ENCODE measurements around the gene MRGPRD.

Gene MRGPRD

DNA sequence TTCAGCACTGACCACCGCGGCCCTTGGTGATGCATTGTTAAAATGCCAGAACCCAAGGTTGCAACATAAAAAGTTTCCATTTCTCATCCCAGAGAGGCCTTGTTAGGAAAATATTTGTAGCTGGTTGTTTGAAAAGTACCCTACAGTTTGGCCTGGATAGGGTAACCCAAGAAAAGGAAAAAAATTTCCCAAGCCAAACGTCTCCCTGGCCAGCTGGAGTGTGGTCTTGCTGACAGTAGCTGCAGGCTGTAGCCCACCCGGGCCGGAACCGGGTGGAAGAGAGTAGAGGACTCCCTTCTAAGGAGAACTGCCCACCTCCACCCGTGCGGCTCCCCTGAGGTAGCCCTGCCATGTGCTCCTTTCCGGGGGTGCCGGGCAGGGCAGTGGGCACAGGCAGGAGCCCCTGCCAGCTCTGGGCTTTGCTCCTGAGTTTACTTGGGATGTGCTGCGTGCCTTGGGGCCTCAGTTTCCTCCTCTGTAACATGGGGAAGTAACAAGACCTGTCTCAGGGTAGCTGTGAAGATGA is 38.6 kb downstream of the MRGPRD start:
- TF ChIP-seq, protein P1, sequence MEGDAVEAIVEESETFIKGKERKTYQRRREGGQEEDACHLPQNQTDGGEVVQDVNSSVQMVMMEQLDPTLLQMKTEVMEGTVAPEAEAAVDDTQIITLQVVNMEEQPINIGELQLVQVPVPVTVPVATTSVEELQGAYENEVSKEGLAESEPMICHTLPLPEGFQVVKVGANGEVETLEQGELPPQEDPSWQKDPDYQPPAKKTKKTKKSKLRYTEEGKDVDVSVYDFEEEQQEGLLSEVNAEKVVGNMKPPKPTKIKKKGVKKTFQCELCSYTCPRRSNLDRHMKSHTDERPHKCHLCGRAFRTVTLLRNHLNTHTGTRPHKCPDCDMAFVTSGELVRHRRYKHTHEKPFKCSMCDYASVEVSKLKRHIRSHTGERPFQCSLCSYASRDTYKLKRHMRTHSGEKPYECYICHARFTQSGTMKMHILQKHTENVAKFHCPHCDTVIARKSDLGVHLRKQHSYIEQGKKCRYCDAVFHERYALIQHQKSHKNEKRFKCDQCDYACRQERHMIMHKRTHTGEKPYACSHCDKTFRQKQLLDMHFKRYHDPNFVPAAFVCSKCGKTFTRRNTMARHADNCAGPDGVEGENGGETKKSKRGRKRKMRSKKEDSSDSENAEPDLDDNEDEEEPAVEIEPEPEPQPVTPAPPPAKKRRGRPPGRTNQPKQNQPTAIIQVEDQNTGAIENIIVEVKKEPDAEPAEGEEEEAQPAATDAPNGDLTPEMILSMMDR (conservative IDR thresholded peaks at IDR 0.05; ENCODE audit: low read depth, low read length), result no peak
- no peak for DNase-seq (ENCODE audit: low read depth)
- H3K4me3 ChIP-seq (ENCODE audit: low read depth, low read length), result no peak overlapping the region

DNA sequence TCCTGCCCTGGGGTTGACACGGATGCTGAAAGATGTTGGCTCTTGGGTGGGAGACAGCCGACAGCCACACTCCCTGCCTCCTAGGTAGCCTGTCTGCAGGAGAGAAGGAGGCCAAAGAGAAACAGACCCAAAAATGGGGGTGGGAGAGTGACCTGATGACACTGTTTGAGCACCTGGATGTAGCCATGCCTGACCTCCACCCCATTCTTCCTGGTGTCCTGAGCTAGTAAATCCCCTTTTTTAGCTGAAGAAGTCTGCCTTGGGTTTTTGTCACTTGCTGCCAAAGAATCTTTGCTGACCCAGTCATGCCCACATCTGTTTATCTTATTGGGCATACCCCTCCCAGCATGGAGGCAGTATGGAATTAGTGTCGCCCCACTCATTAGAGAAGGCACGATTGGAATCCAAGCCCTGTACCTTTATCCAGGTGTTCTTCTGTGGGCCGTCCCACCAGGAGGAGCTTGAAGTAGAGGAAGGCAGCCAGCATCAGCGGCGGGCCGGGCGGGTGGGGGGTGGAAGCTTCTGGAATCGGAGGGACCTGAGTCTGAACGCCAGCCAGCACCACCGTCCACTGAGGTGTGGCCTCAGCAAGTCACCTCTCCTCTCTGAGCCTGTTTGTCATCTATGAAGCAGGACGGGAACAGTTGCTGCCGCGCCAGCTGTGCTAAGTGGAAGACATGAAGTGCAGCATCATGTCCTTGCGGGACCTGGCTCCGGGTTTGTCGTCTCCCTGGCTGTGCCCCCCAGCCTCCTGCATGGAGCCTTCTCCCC is 39.3 kb downstream of the MRGPRD start:
- no peak overlapping the region for H3K4me3 ChIP-seq (ENCODE audit: low read depth, low read length)
- TF ChIP-seq, protein P1 (conservative IDR thresholded peaks at IDR 0.05; ENCODE audit: low read depth, low read length), result no peak
- DNase-seq (ENCODE audit: low read depth), result no peak

DNA sequence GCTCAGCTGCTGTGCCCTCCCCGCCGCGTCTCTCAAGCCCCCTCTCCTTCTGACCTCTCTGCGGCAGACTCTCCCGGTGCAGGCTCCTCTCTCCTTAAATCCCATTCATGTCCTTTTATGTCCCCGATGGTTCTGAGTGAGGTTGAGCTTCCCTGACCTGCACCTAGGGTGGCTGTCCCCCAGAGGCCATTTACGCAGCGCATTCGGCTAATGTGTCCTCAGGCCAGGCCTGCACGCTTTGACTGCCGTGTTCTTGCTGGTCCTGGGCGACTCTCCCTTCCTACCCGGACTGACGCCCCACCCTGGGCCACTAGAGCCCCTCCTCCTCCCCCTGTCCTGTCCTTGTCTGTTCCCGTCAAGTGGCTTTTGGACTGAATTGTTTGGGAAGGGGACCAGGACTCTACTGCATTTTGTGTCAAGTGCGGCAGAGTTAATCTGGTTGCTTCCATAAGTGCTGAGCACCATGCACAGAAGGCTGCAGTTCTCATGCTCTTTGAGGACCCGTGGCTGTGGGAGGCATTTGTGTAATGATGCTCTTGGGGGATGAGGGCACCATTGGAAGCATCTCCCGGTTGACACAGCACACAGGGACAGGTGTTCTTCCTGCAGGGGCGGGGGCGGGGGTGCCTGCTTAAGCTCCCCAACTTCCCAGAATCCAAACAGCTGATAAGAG is 40.0 kb downstream of the MRGPRD start:
- H3K4me3 ChIP-seq (ENCODE audit: low read depth, low read length), result no peak overlapping the region
- DNase-seq (ENCODE audit: low read depth), result no peak
- TF ChIP-seq, protein P1 (conservative IDR thresholded peaks at IDR 0.05; ENCODE audit: low read depth, low read length), result no peak

DNA sequence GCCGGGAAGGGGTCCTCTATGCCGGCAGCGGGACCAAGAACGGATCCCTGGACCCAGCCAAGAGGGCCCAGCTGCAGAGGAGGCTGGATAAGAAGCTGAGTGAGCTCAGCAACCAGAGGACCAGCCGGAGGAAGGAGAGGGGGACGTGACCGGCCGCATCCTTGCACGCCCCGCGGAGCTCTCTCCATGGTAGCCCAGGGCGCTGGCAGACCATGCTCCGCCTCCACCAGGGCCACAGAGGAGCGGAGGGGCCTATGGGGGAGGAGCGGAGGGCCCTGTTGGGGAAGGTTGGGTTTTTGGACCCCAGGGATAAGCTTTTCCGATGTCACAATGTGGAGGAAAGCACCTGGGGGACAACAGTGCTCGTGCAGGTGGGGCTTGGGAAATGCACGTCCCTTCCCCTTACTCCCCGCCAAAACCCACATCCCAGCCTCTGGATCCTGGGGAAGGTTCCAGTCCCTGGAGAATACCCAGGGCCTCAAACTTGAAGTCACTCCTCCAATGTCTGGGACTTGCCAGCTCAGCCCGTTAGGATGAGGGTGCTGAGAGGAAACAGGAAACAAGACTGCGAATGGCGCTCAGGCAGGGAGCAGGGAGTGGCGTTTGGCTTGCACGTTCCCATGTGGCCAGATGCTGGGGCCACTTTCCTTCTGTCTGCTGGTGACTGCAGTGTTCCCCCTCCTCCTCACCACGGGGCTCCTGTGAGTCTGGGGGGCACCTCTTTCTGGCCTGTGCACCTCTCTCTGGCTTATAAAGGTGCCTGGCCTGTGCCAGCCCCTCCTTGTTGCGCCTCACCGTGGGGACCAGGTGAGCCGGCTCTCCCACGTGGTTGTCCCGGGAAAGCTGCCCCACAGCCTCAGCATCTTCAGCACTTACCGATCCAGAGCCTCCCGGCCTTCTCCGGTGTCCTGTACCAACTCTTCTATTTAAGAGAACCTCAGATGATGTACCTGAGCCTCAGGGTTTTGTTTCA is 40.9 kb downstream of the MRGPRD start:
- no peak overlapping the region for H3K4me3 ChIP-seq (ENCODE audit: low read depth, low read length)
- DNase-seq (ENCODE audit: low read depth), result no peak
- TF ChIP-seq, protein P1 (conservative IDR thresholded peaks at IDR 0.05; ENCODE audit: low read depth, low read length), result no peak

DNA sequence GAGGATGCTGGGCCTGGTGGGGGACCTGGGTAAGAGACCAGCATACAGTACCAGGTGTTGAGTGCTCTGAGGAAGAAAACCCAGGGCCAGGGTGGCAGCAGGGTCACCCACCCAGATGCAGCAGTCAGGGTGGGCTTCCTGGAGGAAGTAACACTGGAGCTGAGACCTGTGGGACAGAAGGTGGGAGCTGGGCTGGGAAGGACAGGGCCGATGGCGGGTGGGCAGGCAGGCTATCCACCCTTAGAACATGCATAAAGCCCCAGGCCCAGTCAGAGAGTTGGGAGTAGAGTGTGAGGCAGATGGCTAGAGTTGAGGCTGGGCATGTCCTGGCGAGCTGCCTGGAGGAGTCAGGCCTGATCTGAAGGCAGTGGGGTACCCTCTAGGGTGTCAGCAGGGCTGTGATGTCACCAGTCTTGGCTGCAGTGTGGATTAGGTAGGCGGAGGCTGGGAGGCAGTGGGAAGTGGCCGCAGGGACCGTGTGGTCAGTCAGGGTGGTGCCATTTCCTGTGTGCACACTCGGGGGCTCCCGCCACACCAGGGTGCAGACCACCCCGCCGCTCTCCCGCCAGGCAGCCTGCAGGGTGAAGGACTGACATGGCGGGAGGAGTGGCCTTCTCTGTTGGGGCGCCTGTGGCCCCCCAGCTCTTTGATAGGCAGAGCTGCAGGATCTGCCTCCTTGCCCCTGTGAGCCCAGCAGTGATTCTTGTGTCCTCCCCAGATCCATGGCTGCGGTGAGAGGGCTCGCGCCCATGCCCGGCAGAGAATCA is 41.8 kb downstream of the MRGPRD start:
- H3K4me3 ChIP-seq (ENCODE audit: low read depth, low read length), result no peak overlapping the region
- no peak for DNase-seq (ENCODE audit: low read depth)
- TF ChIP-seq, protein P1 (conservative IDR thresholded peaks at IDR 0.05; ENCODE audit: low read depth, low read length), result no peak

DNA sequence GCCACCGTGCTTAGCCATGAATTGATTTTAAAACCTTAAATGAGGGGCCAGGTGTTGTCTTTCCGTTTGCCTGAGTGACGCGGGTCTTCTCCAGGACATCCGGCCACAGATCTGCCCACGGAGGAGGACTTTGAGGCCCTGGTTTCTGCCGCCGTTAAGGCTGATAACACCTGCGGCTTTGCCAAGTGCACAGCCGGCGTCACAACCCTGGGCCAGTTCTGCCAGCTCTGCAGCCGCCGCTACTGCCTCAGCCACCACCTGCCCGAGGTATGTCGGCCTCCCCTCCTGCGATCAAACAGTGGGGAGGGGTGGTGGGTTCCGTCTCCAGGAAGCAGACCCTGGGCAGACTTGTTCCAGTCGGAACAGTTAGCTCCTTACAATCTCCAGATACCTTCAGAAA is 42.7 kb downstream of the MRGPRD start:
- TF ChIP-seq, protein P1 (conservative IDR thresholded peaks at IDR 0.05; ENCODE audit: low read depth, low read length), result no peak
- no peak overlapping the region for H3K4me3 ChIP-seq (ENCODE audit: low read depth, low read length)
- no peak for DNase-seq (ENCODE audit: low read depth)

Data from choroid plexus epithelial cell (primary cell).